ENCODE measurements around the gene PBX2.
A peak's percentile ranks its signal among the peaks of the same experiment; 100 is the strongest.

The PBX2 gene

GRCh38 chr6:32167154-32167760 is 22.7 kb downstream of the PBX2 start:
- TF ChIP-seq MAX (IDR thresholded peaks at IDR 0.05; ENCODE audit: low read depth, low read length) (no peak), CTCF (IDR thresholded peaks at IDR 0.05; ENCODE audit: low read depth, low read length) (no peak), MYC (IDR thresholded peaks at IDR 0.05; ENCODE audit: low read depth, low read length) (no peak), POLR2A (IDR thresholded peaks at IDR 0.05; ENCODE audit: extremely low read depth, insufficient read length) (no peak)
- no peak for DNase-seq (ENCODE audit: low read depth)
- H3K4me3 ChIP-seq (ENCODE audit: low read depth, low read length): no peak overlapping the region

- no peak for TF ChIP-seq MAX (IDR thresholded peaks at IDR 0.05; ENCODE audit: low read depth, low read length)
- TF ChIP-seq MYC (IDR thresholded peaks at IDR 0.05; ENCODE audit: low read depth, low read length): no peak
- peak; percentile 21 for TF ChIP-seq CTCF (IDR thresholded peaks at IDR 0.05; ENCODE audit: low read depth, low read length)
- no peak for TF ChIP-seq POLR2A (IDR thresholded peaks at IDR 0.05; ENCODE audit: extremely low read depth, insufficient read length)
- no peak for DNase-seq (ENCODE audit: low read depth)
- no peak overlapping the region for H3K4me3 ChIP-seq (ENCODE audit: low read depth, low read length)
Observed at GRCh38 chr6:32166411-32167061, 23.5 kb downstream of the PBX2 start.

- TF ChIP-seq MYC (IDR thresholded peaks at IDR 0.05; ENCODE audit: low read depth, low read length): no peak
- TF ChIP-seq POLR2A (IDR thresholded peaks at IDR 0.05; ENCODE audit: extremely low read depth, insufficient read length): no peak
- no peak for TF ChIP-seq CTCF (IDR thresholded peaks at IDR 0.05; ENCODE audit: low read depth, low read length)
- TF ChIP-seq MAX (IDR thresholded peaks at IDR 0.05; ENCODE audit: low read depth, low read length): no peak
- no peak for DNase-seq (ENCODE audit: low read depth)
Observed at GRCh38 chr6:32164295-32164694, 25.7 kb downstream of the PBX2 start, which contains the start of gene EGFL8. Gene EGFL8 (plus strand): TSS chr6:32164595. CDS start chr6:32166166, 1,571 bp downstream.

GRCh38 chr6:32163559-32164258 is 26.3 kb downstream of the PBX2 start:
- no peak for TF ChIP-seq CTCF (IDR thresholded peaks at IDR 0.05; ENCODE audit: low read depth, low read length)
- no peak for TF ChIP-seq MYC (IDR thresholded peaks at IDR 0.05; ENCODE audit: low read depth, low read length)
- TF ChIP-seq MAX (IDR thresholded peaks at IDR 0.05; ENCODE audit: low read depth, low read length): no peak
- TF ChIP-seq POLR2A (IDR thresholded peaks at IDR 0.05; ENCODE audit: extremely low read depth, insufficient read length): no peak
- no peak for DNase-seq (ENCODE audit: low read depth)
- H3K4me3 ChIP-seq (ENCODE audit: low read depth, low read length): no peak overlapping the region

More at GRCh38 chr6:32164295-32164694, 25.7 kb downstream of the PBX2 start, which contains the start of gene EGFL8:
- H3K4me3 ChIP-seq (ENCODE audit: low read depth, low read length): no peak within 1 kb of the TSS

- no peak overlapping the region for H3K4me3 ChIP-seq (ENCODE audit: low read depth, low read length)
- no peak for DNase-seq (ENCODE audit: low read depth)
- TF ChIP-seq MYC (IDR thresholded peaks at IDR 0.05; ENCODE audit: low read depth, low read length) (no peak), MAX (IDR thresholded peaks at IDR 0.05; ENCODE audit: low read depth, low read length) (no peak), CTCF (IDR thresholded peaks at IDR 0.05; ENCODE audit: low read depth, low read length) (no peak), POLR2A (IDR thresholded peaks at IDR 0.05; ENCODE audit: extremely low read depth, insufficient read length) (no peak)
Observed at GRCh38 chr6:32158052-32158451, 31.9 kb downstream of the PBX2 start.

All from NB4 (cell line).